Smooth muscle cell (in vitro differentiated cells): ENCODE measurements around the gene KRT24. TPM values are rescaled to one million over a fixed set of nuclear protein-coding genes. Genes with fewer than 3 reads are reported as not detected.

Source experiments
- DNase-seq: peaks from one replicate; lab custom pipeline; 2025; ENCODE audit not compliant: unreplicated experiment; lab: John Stamatoyannopoulos, UW
- H2AFZ ChIP-seq: fragments of 200-600 bp; sonication (generic); 2 replicates; pipeline ENCODE4 v1.6.0; 2016; ENCODE audit warnings: antibody characterized with exemption, low read depth, mild to moderate bottlenecking
- H3F3A ChIP-seq: fragments of 200-600 bp; sonication (generic); 2 replicates; pipeline ENCODE4 v1.6.0; 2017; ENCODE audit warnings: antibody characterized with exemption, low read depth
- H3K27ac ChIP-seq: fragments of 200-600 bp; sonication (generic); 2 replicates; pipeline ENCODE4 v1.5.1; 2016; ENCODE audit warnings: low read depth, mild to moderate bottlenecking
- H3K27me3 ChIP-seq: fragments of 200-600 bp; sonication (generic); 2 replicates; pipeline ENCODE4 v1.6.1; 2016; ENCODE audit warnings: low read depth, mild to moderate bottlenecking
- H3K36me3 ChIP-seq: fragments of 200-600 bp; sonication (generic); 2 replicates; pipeline ENCODE4 v1.5.1; 2016; ENCODE audit warnings: low read depth
- H3K4me1 ChIP-seq: fragments of 200-600 bp; sonication (generic); 2 replicates; pipeline ENCODE4 v1.5.1; 2016; ENCODE audit warnings: low read depth
- H3K4me2 ChIP-seq: fragments of 200-600 bp; sonication (generic); 2 replicates; pipeline ENCODE4 v1.6.0; 2016; ENCODE audit warnings: mild to moderate bottlenecking
- H3K4me3 ChIP-seq: fragments of 200-600 bp; sonication (generic); 2 replicates; pipeline ENCODE4 v1.5.1; 2016; ENCODE audit warnings: mild to moderate bottlenecking
- H3K79me2 ChIP-seq: fragments of 200-600 bp; sonication (generic); 2 replicates; pipeline ENCODE4 v1.6.0; 2016; ENCODE audit warnings: low read depth, mild to moderate bottlenecking
- H3K9ac ChIP-seq: fragments of 200-600 bp; sonication (generic); 2 replicates; pipeline ENCODE4 v1.6.0; 2016; ENCODE audit warnings: low read depth
- H3K9me3 ChIP-seq: fragments of 200-600 bp; sonication (generic); replicated peaks from 2 replicates; pipeline ENCODE4 v1.5.1; 2016; ENCODE audit warnings: low read depth
- H4K20me1 ChIP-seq: fragments of 200-600 bp; sonication (generic); 2 replicates; pipeline ENCODE4 v1.6.0; 2016; ENCODE audit warnings: low read depth
- WGBS: methylation state at CpG from one replicate; pipeline ENCODE4 v1.1.7; 2016; ENCODE audit warnings: low lambda C conversion rate; 5-methylcytosine and 5-hydroxymethylcytosine counted together
- polyA plus RNA-seq: library from polyadenylated mRNA; unstranded; fragments of >200 nt; fragmentation: Nextera tagmentation; extraction: Ambion mirVana; gene quantifications from 2 replicates; pipeline ENCODE4 v1.2.1, GENCODE V29; 2016
- total RNA-seq: library from RNA; depleted of rRNA; stranded (reverse); fragments of >200 nt; gene quantifications from 2 replicates; pipeline ENCODE4 v1.2.3, GENCODE V29; 2014
- TF ChIP-seq, protein P1 (sequence below): fragments of 200-600 bp; sonication (generic); IDR thresholded peaks from 2 replicates; pipeline ENCODE4 v1.5.1; 2017; ENCODE audit warnings: borderline replicate concordance, mild to moderate bottlenecking, antibody characterized with exemption; ENCODE audit not compliant: insufficient read depth, poor library complexity, severe bottlenecking

Gene KRT24
- total and polyA plus RNA-seq, 2 experiments from 2014 or later = not detected

DNA sequence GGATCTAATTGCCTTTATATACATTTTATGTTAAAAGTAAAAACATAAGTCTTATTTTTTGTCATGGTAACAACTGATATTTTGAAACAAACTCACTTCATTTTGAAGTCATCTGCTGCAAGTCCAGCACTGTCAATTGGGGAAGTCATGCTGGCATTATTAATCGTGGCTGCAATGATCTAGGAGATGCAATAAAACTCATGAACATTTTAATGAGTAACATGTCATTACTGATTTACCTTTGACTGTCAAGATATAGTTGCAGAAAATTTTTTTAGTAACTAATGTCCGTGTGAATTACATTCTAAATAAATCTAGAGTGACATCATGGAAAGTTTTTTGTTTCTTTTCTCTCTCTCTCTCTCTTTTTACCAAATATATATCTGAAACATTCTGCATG is 17.3 kb upstream of the KRT24 start:
- Histone ChIP-seq H3K4me3 (no peak overlapping the region), H3K9me3 (no peaks in the 10 kb centered on the region), H3K9ac (no peak overlapping the region), H3K27me3 (peaks cover 10% of the 10 kb centered on the region), H3K79me2 (no peaks in the 10 kb centered on the region), H4K20me1 (no peaks in the 10 kb centered on the region), H2AFZ (no peak overlapping the region), H3K4me1 (no peaks in the 10 kb centered on the region), H3F3A (no peaks in the 10 kb centered on the region), H3K27ac (no peak overlapping the region), H3K36me3 (no peaks in the 10 kb centered on the region), H3K4me2 (no peak overlapping the region)
- DNase-seq = no peak
- TF ChIP-seq, protein P1, sequence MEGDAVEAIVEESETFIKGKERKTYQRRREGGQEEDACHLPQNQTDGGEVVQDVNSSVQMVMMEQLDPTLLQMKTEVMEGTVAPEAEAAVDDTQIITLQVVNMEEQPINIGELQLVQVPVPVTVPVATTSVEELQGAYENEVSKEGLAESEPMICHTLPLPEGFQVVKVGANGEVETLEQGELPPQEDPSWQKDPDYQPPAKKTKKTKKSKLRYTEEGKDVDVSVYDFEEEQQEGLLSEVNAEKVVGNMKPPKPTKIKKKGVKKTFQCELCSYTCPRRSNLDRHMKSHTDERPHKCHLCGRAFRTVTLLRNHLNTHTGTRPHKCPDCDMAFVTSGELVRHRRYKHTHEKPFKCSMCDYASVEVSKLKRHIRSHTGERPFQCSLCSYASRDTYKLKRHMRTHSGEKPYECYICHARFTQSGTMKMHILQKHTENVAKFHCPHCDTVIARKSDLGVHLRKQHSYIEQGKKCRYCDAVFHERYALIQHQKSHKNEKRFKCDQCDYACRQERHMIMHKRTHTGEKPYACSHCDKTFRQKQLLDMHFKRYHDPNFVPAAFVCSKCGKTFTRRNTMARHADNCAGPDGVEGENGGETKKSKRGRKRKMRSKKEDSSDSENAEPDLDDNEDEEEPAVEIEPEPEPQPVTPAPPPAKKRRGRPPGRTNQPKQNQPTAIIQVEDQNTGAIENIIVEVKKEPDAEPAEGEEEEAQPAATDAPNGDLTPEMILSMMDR = no peak
- 76% methylated on average over 2 of the region's 2 CpGs for WGBS

DNA sequence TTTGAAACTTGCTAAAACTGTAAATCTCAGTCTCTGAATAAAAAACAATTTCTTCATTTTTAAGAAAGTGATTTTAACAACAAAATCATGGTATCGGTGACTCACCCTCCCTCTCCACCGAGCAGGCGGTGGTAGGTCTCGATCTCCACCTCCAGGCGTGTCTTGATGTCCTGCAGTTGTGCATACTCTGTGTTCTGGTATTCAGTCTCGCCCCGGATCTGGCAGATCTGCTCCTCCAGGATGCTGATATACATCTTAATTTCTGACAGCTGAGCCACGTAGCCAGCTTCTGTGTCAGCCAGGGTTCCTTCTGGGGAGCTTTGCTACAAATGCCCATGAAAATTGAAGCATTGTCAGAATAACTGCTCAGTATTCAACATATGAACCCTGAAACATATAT is 15.4 kb upstream of the KRT24 start:
- H3K27me3 ChIP-seq = peaks cover 6% of the 10 kb centered on the region
- H2AFZ ChIP-seq = no peak overlapping the region
- no peaks in the 10 kb centered on the region for H3K4me1 ChIP-seq
- no peak overlapping the region for H3K4me2 ChIP-seq
- no peaks in the 10 kb centered on the region for H4K20me1 ChIP-seq
- H3K36me3 ChIP-seq = no peaks in the 10 kb centered on the region
- H3F3A ChIP-seq = no peaks in the 10 kb centered on the region
- H3K79me2 ChIP-seq = no peaks in the 10 kb centered on the region
- TF ChIP-seq, protein P1 = no peak
- WGBS = 69% methylated on average over 8 of the region's 8 CpGs
- no peak overlapping the region for H3K9ac ChIP-seq
- H3K9me3 ChIP-seq = no peaks in the 10 kb centered on the region
- no peak for DNase-seq
- no peak overlapping the region for H3K27ac ChIP-seq
- H3K4me3 ChIP-seq = no peak overlapping the region

DNA sequence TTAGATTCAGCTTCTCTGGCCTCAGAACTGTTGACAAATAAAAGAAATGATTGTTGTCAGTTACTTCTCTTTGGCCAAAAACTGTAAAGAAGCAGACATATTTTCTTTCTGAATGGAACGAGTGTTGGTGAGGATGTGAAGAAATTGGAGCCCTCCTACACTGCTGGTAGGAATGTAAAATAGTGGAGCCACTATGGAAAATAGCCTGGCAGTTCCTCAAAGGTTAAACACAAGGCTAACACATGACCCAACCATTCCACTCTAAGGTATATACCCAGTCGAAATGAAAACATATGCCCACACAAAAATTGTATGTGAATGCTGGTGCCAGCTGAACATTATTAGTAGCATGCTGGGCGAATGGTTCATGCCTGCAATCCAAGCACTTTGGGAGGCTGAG is 14.2 kb upstream of the KRT24 start:
- no peaks in the 10 kb centered on the region for H3F3A ChIP-seq
- H2AFZ ChIP-seq = no peak overlapping the region
- no peak for DNase-seq
- H3K27me3 ChIP-seq = peaks cover 6% of the 10 kb centered on the region
- H3K9ac ChIP-seq = no peak overlapping the region
- H3K27ac ChIP-seq = no peak overlapping the region
- no peaks in the 10 kb centered on the region for H3K9me3 ChIP-seq
- H3K79me2 ChIP-seq = no peaks in the 10 kb centered on the region
- TF ChIP-seq, protein P1 = no peak
- no peaks in the 10 kb centered on the region for H3K36me3 ChIP-seq
- WGBS = 81% methylated on average over 3 of the region's 3 CpGs
- H3K4me1 ChIP-seq = no peaks in the 10 kb centered on the region
- H3K4me3 ChIP-seq = no peak overlapping the region
- H3K4me2 ChIP-seq = no peak overlapping the region
- H4K20me1 ChIP-seq = no peaks in the 10 kb centered on the region

DNA sequence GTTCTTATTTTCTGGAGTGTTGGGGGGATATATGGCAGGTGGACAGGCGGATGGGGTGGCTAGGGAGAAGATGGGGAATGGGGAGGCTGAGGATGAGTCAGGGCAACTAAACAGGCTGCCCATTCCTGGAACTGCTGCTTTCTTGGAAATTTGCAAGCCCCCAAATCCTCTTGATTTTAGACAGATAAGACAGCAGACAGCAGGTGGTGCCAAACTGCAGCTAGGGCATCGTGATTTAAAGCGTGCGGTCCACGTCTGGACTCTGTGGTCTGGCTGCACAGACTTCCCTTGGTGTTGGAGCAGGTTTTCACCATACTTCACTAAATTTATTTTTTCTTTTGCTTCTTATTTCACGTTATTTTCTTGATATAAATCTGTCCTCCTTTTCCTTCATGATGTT is 10.9 kb upstream of the KRT24 start:
- Histone ChIP-seq H3K9me3 (no peaks in the 10 kb centered on the region), H3F3A (no peaks in the 10 kb centered on the region), H3K36me3 (no peaks in the 10 kb centered on the region), H3K4me1 (no peaks in the 10 kb centered on the region), H2AFZ (no peak overlapping the region), H3K27me3 (peaks cover 6% of the 10 kb centered on the region), H3K4me2 (no peak overlapping the region), H3K27ac (no peak overlapping the region), H3K4me3 (no peak overlapping the region), H3K79me2 (no peaks in the 10 kb centered on the region), H4K20me1 (no peaks in the 10 kb centered on the region), H3K9ac (no peak overlapping the region)
- DNase-seq = no peak
- TF ChIP-seq, protein P1 = no peak
- WGBS = 81% methylated on average over 6 of the region's 6 CpGs
